ENCODE data around the gene ATAD3C.
"Not testable (repeated sequence)": the region's sequence is repeated elsewhere in the genome, so short reads cannot be mapped to it uniquely, and the experiment has no call there.

ATAD3C gene

GRCh38 chr1:1418464-1419362 is 30.8 kb upstream of the ATAD3C start:
- no peak for DNase-seq (ENCODE audit: low read depth)

DNA sequence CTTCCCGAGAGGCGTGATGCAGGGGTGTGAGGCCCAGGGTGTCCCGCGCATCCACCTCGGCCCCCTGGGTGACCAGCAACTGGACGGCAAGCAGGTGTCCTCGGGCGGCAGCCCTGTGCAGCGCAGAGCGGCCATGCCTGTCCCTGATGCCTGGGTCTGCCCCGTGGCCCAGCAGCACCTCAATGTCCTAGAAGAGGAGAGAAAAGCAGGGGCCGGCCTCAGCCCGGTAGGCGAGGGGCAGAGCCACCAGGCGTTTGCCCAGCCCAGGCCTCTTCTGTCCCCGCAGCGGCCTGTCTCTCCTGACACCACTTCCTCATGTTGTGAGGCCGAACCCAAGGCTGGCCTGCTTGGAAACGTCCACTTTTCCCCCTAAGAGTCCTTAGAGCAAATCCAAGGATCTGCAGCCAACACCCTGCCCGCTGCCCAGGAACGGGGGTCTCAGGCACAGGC is 30.1 kb upstream of the ATAD3C start:
- DNase-seq (ENCODE audit: low read depth), result no peak

GRCh38 chr1:1419813-1420653 is 29.5 kb upstream of the ATAD3C start:
- no peak for DNase-seq (ENCODE audit: low read depth)

DNA sequence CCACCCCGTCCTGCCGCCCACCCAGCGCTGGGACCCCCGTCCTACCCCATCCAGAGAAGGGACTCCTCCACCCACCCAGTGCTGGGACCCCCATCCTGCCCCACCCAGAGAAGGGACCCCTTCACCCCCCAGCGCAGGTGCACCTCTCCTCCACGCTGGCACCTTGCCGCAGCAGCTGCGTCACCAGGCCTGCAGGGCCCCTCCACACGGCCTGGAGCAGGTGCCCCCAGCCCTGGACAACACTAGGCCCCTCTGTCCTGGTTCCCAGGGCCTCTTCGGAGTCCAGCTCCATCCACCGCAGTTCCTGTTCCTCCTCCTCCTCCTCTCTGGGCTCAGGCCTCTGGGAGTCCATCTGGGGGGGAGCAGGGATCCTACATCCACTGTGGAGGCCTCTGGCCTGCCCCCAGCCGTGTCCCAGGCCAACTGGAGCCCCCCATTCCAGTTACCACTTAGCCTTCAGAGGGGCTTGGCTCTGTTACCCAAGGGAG is 28.8 kb upstream of the ATAD3C start:
- no peak for DNase-seq (ENCODE audit: low read depth)

- DNase-seq (ENCODE audit: low read depth), result no peak
Observed at GRCh38 chr1:1421147-1421906, 28.2 kb upstream of the ATAD3C start, which contains the start of gene ANKRD65. Gene ANKRD65 (minus strand): TSS chr1:1421276. CDS start chr1:1421005, 271 bp downstream.

GRCh38 chr1:1421907-1422464 is 27.5 kb upstream of the ATAD3C start:
- DNase-seq (ENCODE audit: low read depth), result no peak

GRCh38 chr1:1422465-1423244 is 26.8 kb upstream of the ATAD3C start:
- no peak for DNase-seq (ENCODE audit: low read depth)

- DNase-seq (ENCODE audit: low read depth), result no peak
Observed at GRCh38 chr1:1423245-1423597, 26.3 kb upstream of the ATAD3C start.

DNA sequence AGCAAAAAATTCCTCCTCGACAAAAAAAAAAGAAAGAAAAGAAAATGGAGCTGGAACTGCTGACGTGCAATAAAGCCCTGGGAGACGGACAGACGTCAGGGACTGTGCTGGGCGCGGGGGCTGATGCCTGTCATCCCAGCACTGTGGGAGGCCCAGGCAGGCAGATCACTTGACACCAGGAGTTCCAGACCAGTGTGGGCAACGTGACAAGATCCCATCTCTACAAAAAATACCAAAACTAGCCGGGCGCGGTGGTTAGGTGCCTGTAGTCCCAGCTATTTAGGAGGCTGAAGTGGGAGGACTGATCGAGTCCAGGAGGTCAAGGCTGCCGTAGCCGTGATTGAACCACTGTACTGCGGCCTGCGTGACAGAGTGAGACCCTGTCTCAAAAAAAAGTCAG is 24.8 kb upstream of the ATAD3C start:
- DNase-seq (ENCODE audit: low read depth), result no peak

- DNase-seq (ENCODE audit: low read depth), result no peak
Observed at GRCh38 chr1:1425426-1425752, 24.1 kb upstream of the ATAD3C start.

GRCh38 chr1:1425753-1426495 is 23.6 kb upstream of the ATAD3C start:
- no peak for DNase-seq (ENCODE audit: low read depth)

GRCh38 chr1:1426496-1427105 is 22.9 kb upstream of the ATAD3C start:
- no peak for DNase-seq (ENCODE audit: low read depth)

GRCh38 chr1:1427106-1427819 is 22.2 kb upstream of the ATAD3C start:
- DNase-seq (ENCODE audit: low read depth), result no peak

DNA sequence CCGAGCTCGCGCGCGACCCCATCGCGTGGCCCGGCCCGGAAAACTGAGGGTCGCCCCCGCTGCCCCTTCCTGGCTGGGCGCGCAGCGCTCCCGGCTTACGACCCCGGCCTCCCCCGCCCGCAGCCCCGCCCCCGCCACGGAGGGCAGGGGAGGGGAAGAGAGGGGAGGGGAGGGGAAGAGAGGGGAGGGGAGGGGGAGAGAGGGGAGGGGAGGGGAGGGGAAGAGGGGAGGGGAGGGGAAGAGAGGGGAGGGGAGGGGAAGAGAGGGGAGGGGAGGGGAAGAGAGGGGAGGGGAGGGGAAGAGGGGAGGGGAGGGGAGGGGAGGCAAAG is 21.7 kb upstream of the ATAD3C start:
- no peak for DNase-seq (ENCODE audit: low read depth)

DNA sequence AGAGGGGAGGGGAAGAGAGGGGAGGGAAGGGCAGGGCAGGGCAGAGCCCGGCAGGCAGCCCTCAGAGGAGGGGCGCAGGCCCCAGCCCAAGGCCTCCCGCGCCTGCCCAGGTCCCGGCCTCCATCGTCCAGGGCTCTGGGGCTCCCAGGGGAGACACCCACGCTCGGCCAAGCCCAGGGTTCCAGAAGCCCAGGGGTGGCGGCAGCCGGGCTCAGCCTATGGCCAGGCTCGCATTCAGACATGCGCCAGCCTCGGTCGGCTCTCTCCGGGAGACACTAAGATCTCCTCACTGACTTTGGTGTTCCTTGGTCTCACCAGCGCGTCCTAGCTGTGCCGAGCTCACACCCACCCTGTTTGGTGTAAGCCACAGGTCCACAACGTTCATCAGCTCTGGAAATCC is 21.3 kb upstream of the ATAD3C start:
- no peak for DNase-seq (ENCODE audit: low read depth)

DNA sequence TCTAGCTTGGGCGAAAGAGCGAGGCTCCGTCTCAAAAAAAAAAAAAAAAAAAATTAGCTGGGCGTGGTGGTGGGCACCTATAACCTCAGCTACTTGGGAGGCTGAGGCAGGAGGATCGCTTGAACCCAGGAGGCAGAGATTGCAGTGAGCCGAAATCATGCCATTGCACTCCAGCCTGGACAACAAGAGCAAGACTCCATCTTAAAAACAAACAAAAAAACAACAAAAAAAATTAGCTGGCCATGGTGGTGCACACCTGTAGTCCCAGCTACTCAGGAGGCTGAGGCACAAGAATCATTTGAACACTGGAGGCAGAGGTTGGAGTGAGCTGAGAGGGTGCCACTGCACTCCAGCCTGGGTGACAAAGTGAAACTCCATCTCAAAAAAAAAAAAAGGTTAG is 20.5 kb upstream of the ATAD3C start:
- DNase-seq (ENCODE audit: low read depth), result not testable (repeated sequence)

- no peak for DNase-seq (ENCODE audit: low read depth)
Observed at GRCh38 chr1:1429671-1430073, 19.8 kb upstream of the ATAD3C start.

DNA sequence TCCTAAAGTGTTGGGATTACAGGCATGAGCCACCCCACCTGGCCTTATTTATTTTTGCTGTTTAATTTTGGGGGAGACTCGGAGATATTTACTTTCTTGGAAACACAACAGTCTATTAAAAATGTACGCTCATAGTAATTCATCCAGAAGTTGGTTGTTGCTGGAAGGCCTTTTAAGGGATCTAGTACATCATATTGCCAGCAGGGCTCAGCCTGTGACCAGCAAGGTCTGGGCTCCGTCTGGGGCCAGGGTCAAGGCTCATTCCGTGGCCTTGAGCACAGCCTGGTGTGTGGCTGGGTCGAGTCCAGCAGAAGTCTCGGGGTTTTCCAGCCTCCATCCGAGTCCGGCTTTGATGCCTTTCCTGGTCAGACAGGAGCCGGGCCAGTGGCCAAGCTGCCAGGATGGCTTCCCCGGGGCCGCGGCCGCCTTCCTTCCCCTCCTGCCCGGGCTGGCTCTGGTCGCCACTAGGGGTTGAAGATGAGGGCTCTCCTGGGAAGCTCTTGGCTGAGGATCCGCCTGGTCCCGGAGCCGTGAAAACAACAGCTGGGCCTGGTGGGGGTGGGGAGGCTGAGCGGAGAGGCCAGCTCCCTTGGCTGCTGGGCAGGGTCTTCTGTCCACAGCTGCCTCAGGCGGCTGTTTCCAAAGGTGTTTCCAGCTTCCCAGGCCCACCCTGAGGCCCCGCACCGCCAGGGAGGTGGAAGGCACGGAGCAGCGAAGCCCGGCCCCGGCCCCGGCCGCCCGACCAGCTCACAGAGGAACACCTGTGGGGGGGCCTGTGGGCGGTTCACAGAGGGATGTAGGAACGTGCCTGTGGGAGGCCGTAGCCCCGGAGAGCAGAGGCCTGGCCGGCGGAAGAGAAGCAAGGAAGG is 19.1 kb upstream of the ATAD3C start:
- DNase-seq (ENCODE audit: low read depth), result no peak
